Measurements from ENCODE around the gene ZNF679. TPM values are rescaled to one million over a fixed set of nuclear protein-coding genes. Genes with fewer than 3 reads are reported as not detected.

The ZNF679 gene
- total RNA-seq, 1 donor from 2014 or later, result not detected

GRCh38 chr7:64183827-64184372, 44.4 kb upstream of the ZNF679 start:
- FAIRE-seq (no peak), DNase-seq (ENCODE audit: low read depth) (no peak)
- H3K9me3 Mint-ChIP-seq (ENCODE audit: unreplicated experiment), result peaks cover 10% of the 10 kb centered on the region
- H3K4me1 Mint-ChIP-seq (ENCODE audit: low read depth, unreplicated experiment), result no peaks in the 10 kb centered on the region
- no peaks in the 10 kb centered on the region for H3K27me3 ChIP-seq (ENCODE audit: insufficient read depth, low read length)
- no peak overlapping the region for H3K4me3 Mint-ChIP-seq (ENCODE audit: unreplicated experiment)
- H3K9me3 ChIP-seq (ENCODE audit: insufficient read depth, low read depth, low read length), result peaks cover 15% of the 10 kb centered on the region
- no peaks in the 10 kb centered on the region for H3K4me1 ChIP-seq (ENCODE audit: insufficient read depth, low read length)
- H2AFZ ChIP-seq (ENCODE audit: low read depth, low read length), result no peak overlapping the region
- no peak for TF ChIP-seq EZH2 (IDR thresholded peaks at IDR 0.05; ENCODE audit: insufficient read depth, low read length)
- TF ChIP-seq CTCF (IDR thresholded peaks at IDR 0.05; ENCODE audit: insufficient read depth, low read depth, low read length), result no peak
- H3K27me3 Mint-ChIP-seq (ENCODE audit: low read depth, unreplicated experiment), result no peaks in the 10 kb centered on the region
- no peak overlapping the region for H3K4me2 ChIP-seq (ENCODE audit: low read length)
- H4K20me1 ChIP-seq (ENCODE audit: insufficient read depth, low read length), result no peaks in the 10 kb centered on the region
- no peak overlapping the region for H3K9ac ChIP-seq (ENCODE audit: low read length)
- H3K4me3 ChIP-seq (ENCODE audit: insufficient read depth, low read depth, low read length), result no peak overlapping the region
- no peaks in the 10 kb centered on the region for H3K36me3 Mint-ChIP-seq (ENCODE audit: low read depth, unreplicated experiment)
- no peak overlapping the region for H3K27ac Mint-ChIP-seq (ENCODE audit: unreplicated experiment)
- no peaks in the 10 kb centered on the region for H3K79me2 ChIP-seq (ENCODE audit: insufficient read depth, low read length)
- H3K27ac ChIP-seq (ENCODE audit: low read depth, low read length), result no peak overlapping the region
- H3K36me3 ChIP-seq (ENCODE audit: insufficient read depth, low read length), result no peaks in the 10 kb centered on the region

GRCh38 chr7:64184376-64184775, 43.9 kb upstream of the ZNF679 start:
- no peak for FAIRE-seq
- Mint-ChIP-seq H3K27ac (ENCODE audit: unreplicated experiment) (no peak overlapping the region), H3K27me3 (ENCODE audit: low read depth, unreplicated experiment) (no peaks in the 10 kb centered on the region), H3K4me1 (ENCODE audit: low read depth, unreplicated experiment) (no peaks in the 10 kb centered on the region), H3K36me3 (ENCODE audit: low read depth, unreplicated experiment) (no peaks in the 10 kb centered on the region), H3K4me3 (ENCODE audit: unreplicated experiment) (no peak overlapping the region), H3K9me3 (ENCODE audit: unreplicated experiment) (peaks cover 8% of the 10 kb centered on the region)
- no peaks in the 10 kb centered on the region for H3K4me1 ChIP-seq (ENCODE audit: insufficient read depth, low read length)
- H3K9me3 ChIP-seq (ENCODE audit: insufficient read depth, low read depth, low read length), result peaks cover 15% of the 10 kb centered on the region
- DNase-seq (ENCODE audit: low read depth), result no peak
- H3K27ac ChIP-seq (ENCODE audit: low read depth, low read length), result no peak overlapping the region
- no peaks in the 10 kb centered on the region for H3K79me2 ChIP-seq (ENCODE audit: insufficient read depth, low read length)
- no peak for TF ChIP-seq CTCF (IDR thresholded peaks at IDR 0.05; ENCODE audit: insufficient read depth, low read depth, low read length)
- TF ChIP-seq EZH2 (IDR thresholded peaks at IDR 0.05; ENCODE audit: insufficient read depth, low read length), result no peak
- no peak overlapping the region for H2AFZ ChIP-seq (ENCODE audit: low read depth, low read length)
- H4K20me1 ChIP-seq (ENCODE audit: insufficient read depth, low read length), result no peaks in the 10 kb centered on the region
- H3K9ac ChIP-seq (ENCODE audit: low read length), result no peak overlapping the region
- H3K36me3 ChIP-seq (ENCODE audit: insufficient read depth, low read length), result no peaks in the 10 kb centered on the region
- no peak overlapping the region for H3K4me2 ChIP-seq (ENCODE audit: low read length)
- no peak overlapping the region for H3K4me3 ChIP-seq (ENCODE audit: insufficient read depth, low read depth, low read length)
- H3K27me3 ChIP-seq (ENCODE audit: insufficient read depth, low read length), result no peaks in the 10 kb centered on the region

- H2AFZ ChIP-seq (ENCODE audit: low read depth, low read length), result no peak overlapping the region
- no peaks in the 10 kb centered on the region for H4K20me1 ChIP-seq (ENCODE audit: insufficient read depth, low read length)
- TF ChIP-seq EZH2 (IDR thresholded peaks at IDR 0.05; ENCODE audit: insufficient read depth, low read length) (no peak), CTCF (IDR thresholded peaks at IDR 0.05; ENCODE audit: insufficient read depth, low read depth, low read length) (no peak)
- no peaks in the 10 kb centered on the region for H3K79me2 ChIP-seq (ENCODE audit: insufficient read depth, low read length)
- H3K27me3 ChIP-seq (ENCODE audit: insufficient read depth, low read length), result no peaks in the 10 kb centered on the region
- no peak overlapping the region for H3K4me2 ChIP-seq (ENCODE audit: low read length)
- H3K4me3 Mint-ChIP-seq (ENCODE audit: unreplicated experiment), result no peak overlapping the region
- FAIRE-seq (no peak), DNase-seq (ENCODE audit: low read depth) (no peak)
- H3K9me3 Mint-ChIP-seq (ENCODE audit: unreplicated experiment), result peaks cover 4% of the 10 kb centered on the region
- H3K27me3 Mint-ChIP-seq (ENCODE audit: low read depth, unreplicated experiment), result no peaks in the 10 kb centered on the region
- H3K4me1 ChIP-seq (ENCODE audit: insufficient read depth, low read length), result no peaks in the 10 kb centered on the region
- H3K36me3 Mint-ChIP-seq (ENCODE audit: low read depth, unreplicated experiment), result no peaks in the 10 kb centered on the region
- H3K9ac ChIP-seq (ENCODE audit: low read length), result no peak overlapping the region
- H3K9me3 ChIP-seq (ENCODE audit: insufficient read depth, low read depth, low read length), result peaks cover 9% of the 10 kb centered on the region
- H3K27ac Mint-ChIP-seq (ENCODE audit: unreplicated experiment), result no peak overlapping the region
- no peak overlapping the region for H3K4me3 ChIP-seq (ENCODE audit: insufficient read depth, low read depth, low read length)
- no peaks in the 10 kb centered on the region for H3K4me1 Mint-ChIP-seq (ENCODE audit: low read depth, unreplicated experiment)
- no peak overlapping the region for H3K27ac ChIP-seq (ENCODE audit: low read depth, low read length)
- H3K36me3 ChIP-seq (ENCODE audit: insufficient read depth, low read length), result no peaks in the 10 kb centered on the region
Measured at GRCh38 chr7:64187408-64187807, 40.9 kb upstream of the ZNF679 start.
